Measurements from ENCODE around the gene PIAS1.

Gene PIAS1

GRCh38 chr15:68205954-68206539 lies 151.9 kb downstream of the PIAS1 start:
- no peaks in the 10 kb centered on the region for H3K36me3 ChIP-seq (ENCODE audit: insufficient read depth)
- H3K79me2 ChIP-seq (ENCODE audit: insufficient read depth, low read depth) = no peaks in the 10 kb centered on the region; the same call in 1 of the 2 replicates
- no peak for TF ChIP-seq CTCF (conservative IDR thresholded peaks at IDR 0.05; ENCODE audit: low read depth, low read length)
- H3K27me3 ChIP-seq (ENCODE audit: insufficient read depth, low read depth) = no peaks in the 10 kb centered on the region
- no peaks in the 10 kb centered on the region for H3K4me1 ChIP-seq (ENCODE audit: low read depth, poor library complexity, severe bottlenecking)
- H3K4me3 ChIP-seq (IDR thresholded peaks at IDR 0.05; ENCODE audit: insufficient read depth, low read depth, low read length) = no peak overlapping the region
- no peaks in the 10 kb centered on the region for H4K20me1 ChIP-seq (ENCODE audit: insufficient read depth)
- no peak overlapping the region for H2AFZ ChIP-seq (ENCODE audit: low read depth)
- H3K4me2 ChIP-seq = no peak overlapping the region
- no peak overlapping the region for H3K27ac ChIP-seq
- no peak overlapping the region for H3K9ac ChIP-seq

- no peak for TF ChIP-seq CTCF (conservative IDR thresholded peaks at IDR 0.05; ENCODE audit: low read depth, low read length)
- H3K27ac ChIP-seq = no peak overlapping the region
- H3K27me3 ChIP-seq (ENCODE audit: insufficient read depth, low read depth) = no peaks in the 10 kb centered on the region
- no peak overlapping the region for H3K4me2 ChIP-seq
- H3K36me3 ChIP-seq (ENCODE audit: insufficient read depth) = no peaks in the 10 kb centered on the region
- H3K79me2 ChIP-seq (ENCODE audit: insufficient read depth, low read depth) = no peaks in the 10 kb centered on the region; the same call in 1 of the 2 replicates
- no peaks in the 10 kb centered on the region for H3K4me1 ChIP-seq (ENCODE audit: low read depth, poor library complexity, severe bottlenecking)
- no peaks in the 10 kb centered on the region for H4K20me1 ChIP-seq (ENCODE audit: insufficient read depth)
- no peak overlapping the region for H2AFZ ChIP-seq (ENCODE audit: low read depth)
- H3K4me3 ChIP-seq (IDR thresholded peaks at IDR 0.05; ENCODE audit: insufficient read depth, low read depth, low read length) = no peak overlapping the region
- no peak overlapping the region for H3K9ac ChIP-seq
Observed at GRCh38 chr15:68206711-68207151, 152.6 kb downstream of the PIAS1 start.

GRCh38 chr15:68207176-68207935 lies 153.2 kb downstream of the PIAS1 start:
- H3K4me3 ChIP-seq (IDR thresholded peaks at IDR 0.05; ENCODE audit: insufficient read depth, low read depth, low read length) = no peak overlapping the region
- H3K27me3 ChIP-seq (ENCODE audit: insufficient read depth, low read depth) = no peaks in the 10 kb centered on the region
- H3K4me1 ChIP-seq (ENCODE audit: low read depth, poor library complexity, severe bottlenecking) = no peaks in the 10 kb centered on the region
- H3K79me2 ChIP-seq (ENCODE audit: insufficient read depth, low read depth) = no peaks in the 10 kb centered on the region; the same call in 1 of the 2 replicates
- H3K4me2 ChIP-seq = no peak overlapping the region
- H3K9ac ChIP-seq = no peak overlapping the region
- H3K36me3 ChIP-seq (ENCODE audit: insufficient read depth) = no peaks in the 10 kb centered on the region
- H3K27ac ChIP-seq = no peak overlapping the region
- no peak overlapping the region for H2AFZ ChIP-seq (ENCODE audit: low read depth)
- no peak for TF ChIP-seq CTCF (conservative IDR thresholded peaks at IDR 0.05; ENCODE audit: low read depth, low read length)
- H4K20me1 ChIP-seq (ENCODE audit: insufficient read depth) = no peaks in the 10 kb centered on the region

GRCh38 chr15:68208136-68208535 lies 154.0 kb downstream of the PIAS1 start:
- H4K20me1 ChIP-seq (ENCODE audit: insufficient read depth) = no peaks in the 10 kb centered on the region
- no peak overlapping the region for H2AFZ ChIP-seq (ENCODE audit: low read depth)
- no peaks in the 10 kb centered on the region for H3K27me3 ChIP-seq (ENCODE audit: insufficient read depth, low read depth)
- H3K9ac ChIP-seq = no peak overlapping the region
- H3K4me3 ChIP-seq (IDR thresholded peaks at IDR 0.05; ENCODE audit: insufficient read depth, low read depth, low read length) = no peak overlapping the region
- no peak overlapping the region for H3K27ac ChIP-seq
- H3K79me2 ChIP-seq (ENCODE audit: insufficient read depth, low read depth) = no peaks in the 10 kb centered on the region; the same call in 1 of the 2 replicates
- no peak overlapping the region for H3K4me2 ChIP-seq
- no peaks in the 10 kb centered on the region for H3K4me1 ChIP-seq (ENCODE audit: low read depth, poor library complexity, severe bottlenecking)
- no peak for TF ChIP-seq CTCF (conservative IDR thresholded peaks at IDR 0.05; ENCODE audit: low read depth, low read length)
- no peaks in the 10 kb centered on the region for H3K36me3 ChIP-seq (ENCODE audit: insufficient read depth)
